Neural crest cell (in vitro differentiated cells): Measurements from ENCODE around the gene SLC22A31. TPM values are rescaled to one million over a fixed set of nuclear protein-coding genes. Genes with fewer than 3 reads are reported as not detected.
"Not testable (repeated sequence)": the region's sequence is repeated elsewhere in the genome, so short reads cannot be mapped to it uniquely, and the experiment has no call there.

Experiments used
- DNase-seq: peaks from one replicate; pipeline ENCODE4 v3.0.0; 2021; ENCODE audit warnings: low read depth, mixed read lengths, low spot score
- H3K27ac Mint-ChIP-seq: one replicate; pipeline ENCODE4 v1.8.0; 2021; ENCODE audit warnings: mild to moderate bottlenecking, mixed read lengths; ENCODE audit not compliant: unreplicated experiment
- H3K27me3 Mint-ChIP-seq: 2 replicates; pipeline ENCODE4 v1.8.0; 2021; ENCODE audit warnings: low read depth, mild to moderate bottlenecking, mixed read lengths
- H3K36me3 Mint-ChIP-seq: 2 replicates; pipeline ENCODE4 v1.8.0; 2021; ENCODE audit warnings: low read depth, mild to moderate bottlenecking, mixed read lengths
- H3K4me1 Mint-ChIP-seq: 2 replicates; pipeline ENCODE4 v1.8.0; 2021; ENCODE audit warnings: mixed read lengths
- H3K4me3 Mint-ChIP-seq: one replicate; pipeline ENCODE4 v1.8.0; 2021; ENCODE audit warnings: mild to moderate bottlenecking, mixed read lengths
- H3K9me3 Mint-ChIP-seq: 2 replicates; pipeline ENCODE4 v1.8.0; 2021; ENCODE audit warnings: mixed read lengths
- CTCF ChIP-seq: fragments of 200-600 bp; sonication (generic); conservative IDR thresholded peaks from 2 replicates; pipeline ENCODE4 v1.5.0; 2021; ENCODE audit warnings: antibody characterized with exemption, mild to moderate bottlenecking
- total RNA-seq: library from RNA; stranded (reverse); gene quantifications from 2 replicates; pipeline ENCODE4 v1.2.1, GENCODE V29; 2021

Gene SLC22A31
- total RNA-seq, 1 donor from 2014 or later = 1.4 TPM

GRCh38 chr16:89244754-89245153 is 44.4 kb upstream of the SLC22A31 start:
- Mint-ChIP-seq H3K9me3 (no peaks in the 10 kb centered on the region), H3K27ac (no peak overlapping the region), H3K27me3 (no peaks in the 10 kb centered on the region), H3K4me1 (peaks cover 18% of the 10 kb centered on the region), H3K36me3 (peaks cover 2% of the 10 kb centered on the region), H3K4me3 (peak overlapping the region; percentile 57)
- DNase-seq = no peak
- no peak for TF ChIP-seq CTCF

GRCh38 chr16:89244264-89244663 is 43.9 kb upstream of the SLC22A31 start:
- H3K27ac Mint-ChIP-seq = not testable (repeated sequence)

GRCh38 chr16:89243664-89244063 is 43.3 kb upstream of the SLC22A31 start:
- H3K4me1 Mint-ChIP-seq = peaks cover 19% of the 10 kb centered on the region
- H3K27ac Mint-ChIP-seq = no peak overlapping the region
- DNase-seq = no peak
- peaks cover 3% of the 10 kb centered on the region for H3K36me3 Mint-ChIP-seq
- TF ChIP-seq CTCF = no peak
- H3K9me3 Mint-ChIP-seq = no peaks in the 10 kb centered on the region
- peak overlapping the region; percentile 80 for H3K4me3 Mint-ChIP-seq
- no peaks in the 10 kb centered on the region for H3K27me3 Mint-ChIP-seq

More at GRCh38 chr16:89244264-89244663, 43.9 kb upstream of the SLC22A31 start:
- DNase-seq, H3K36me3 Mint-ChIP-seq, H3K27me3 Mint-ChIP-seq, H3K9me3 Mint-ChIP-seq: not testable (repeated sequence)
- Mint-ChIP-seq H3K4me1 (peaks cover 19% of the 10 kb centered on the region), H3K4me3 (peak overlapping the region; percentile 80)

GRCh38 chr16:89242795-89243200 is 42.5 kb upstream of the SLC22A31 start:
- TF ChIP-seq CTCF = no peak
- peaks cover 19% of the 10 kb centered on the region for H3K4me1 Mint-ChIP-seq
- peak overlapping the region; percentile 80 for H3K4me3 Mint-ChIP-seq
- peaks cover 3% of the 10 kb centered on the region for H3K36me3 Mint-ChIP-seq
- no peaks in the 10 kb centered on the region for H3K27me3 Mint-ChIP-seq
- H3K9me3 Mint-ChIP-seq = no peaks in the 10 kb centered on the region
- no peak for DNase-seq
- no peak overlapping the region for H3K27ac Mint-ChIP-seq

GRCh38 chr16:89241187-89242007 is 41.1 kb upstream of the SLC22A31 start:
- Mint-ChIP-seq H3K27ac (peak overlapping the region; percentile 100), H3K9me3 (no peaks in the 10 kb centered on the region), H3K4me1 (peaks cover 15% of the 10 kb centered on the region), H3K27me3 (no peaks in the 10 kb centered on the region), H3K4me3 (peak overlapping the region; percentile 98), H3K36me3 (peaks cover 3% of the 10 kb centered on the region)
- peak; percentile 57 for DNase-seq
- no peak for TF ChIP-seq CTCF

- Mint-ChIP-seq H3K4me1 (peaks cover 12% of the 10 kb centered on the region), H3K36me3 (peaks cover 17% of the 10 kb centered on the region), H3K9me3 (no peaks in the 10 kb centered on the region), H3K27ac (no peak overlapping the region), H3K27me3 (no peaks in the 10 kb centered on the region), H3K4me3 (peak overlapping the region; percentile 29)
- no peak for DNase-seq
- TF ChIP-seq CTCF = no peak
These were observed 37.4 kb upstream of the SLC22A31 start for GRCh38 chr16:89237733-89238132.
